Measurements from ENCODE around the gene SPATA33.

DNA sequence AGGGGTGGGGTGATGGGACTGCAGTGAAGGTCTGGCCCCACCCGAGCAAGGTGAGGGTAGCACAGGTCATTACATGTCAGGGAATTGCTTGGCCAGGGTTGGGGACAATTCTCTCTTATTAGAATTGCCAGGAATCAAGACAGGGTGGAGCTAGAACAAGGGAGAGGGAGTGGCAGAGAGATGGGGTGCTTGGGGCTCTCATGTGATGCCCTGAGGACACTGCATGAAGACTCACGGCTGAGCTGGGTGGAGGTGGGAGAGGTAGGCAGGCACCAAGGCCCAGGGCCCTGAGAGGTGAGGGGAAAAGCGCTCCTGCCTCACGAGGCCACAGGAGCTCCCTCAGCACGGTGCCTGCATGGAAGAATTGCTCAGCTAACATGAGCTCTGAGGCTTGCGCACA, 40.6 kb upstream of the SPATA33 start:
- TF ChIP-seq, protein P1, sequence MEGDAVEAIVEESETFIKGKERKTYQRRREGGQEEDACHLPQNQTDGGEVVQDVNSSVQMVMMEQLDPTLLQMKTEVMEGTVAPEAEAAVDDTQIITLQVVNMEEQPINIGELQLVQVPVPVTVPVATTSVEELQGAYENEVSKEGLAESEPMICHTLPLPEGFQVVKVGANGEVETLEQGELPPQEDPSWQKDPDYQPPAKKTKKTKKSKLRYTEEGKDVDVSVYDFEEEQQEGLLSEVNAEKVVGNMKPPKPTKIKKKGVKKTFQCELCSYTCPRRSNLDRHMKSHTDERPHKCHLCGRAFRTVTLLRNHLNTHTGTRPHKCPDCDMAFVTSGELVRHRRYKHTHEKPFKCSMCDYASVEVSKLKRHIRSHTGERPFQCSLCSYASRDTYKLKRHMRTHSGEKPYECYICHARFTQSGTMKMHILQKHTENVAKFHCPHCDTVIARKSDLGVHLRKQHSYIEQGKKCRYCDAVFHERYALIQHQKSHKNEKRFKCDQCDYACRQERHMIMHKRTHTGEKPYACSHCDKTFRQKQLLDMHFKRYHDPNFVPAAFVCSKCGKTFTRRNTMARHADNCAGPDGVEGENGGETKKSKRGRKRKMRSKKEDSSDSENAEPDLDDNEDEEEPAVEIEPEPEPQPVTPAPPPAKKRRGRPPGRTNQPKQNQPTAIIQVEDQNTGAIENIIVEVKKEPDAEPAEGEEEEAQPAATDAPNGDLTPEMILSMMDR (IDR thresholded peaks at IDR 0.05) = no peak
- no peak for TF ChIP-seq POLR2AphosphoS5 (IDR thresholded peaks at IDR 0.05)

Data from gastroesophageal sphincter (tissue), 3 donors.